Hepatocyte (in vitro differentiated cells): ENCODE measurements around the gene ZNF276. TPM values are rescaled to one million over a fixed set of nuclear protein-coding genes. Genes with fewer than 3 reads are reported as not detected.

ENCODE experiments used
- DNase-seq: peaks from one replicate; pipeline ENCODE4 v3.0.0-alpha.2; 2016; ENCODE audit warnings: low spot score
- H2AFZ ChIP-seq: fragments of 200-600 bp; sonication (generic); 2 replicates; pipeline ENCODE4 v1.6.0; 2016; ENCODE audit warnings: antibody characterized with exemption, mild to moderate bottlenecking
- H3K27ac ChIP-seq: fragments of 200-600 bp; sonication (generic); 2 replicates; pipeline ENCODE4 v1.5.1; 2016; ENCODE audit warnings: mild to moderate bottlenecking
- H3K27me3 ChIP-seq: fragments of 200-600 bp; sonication (generic); 2 replicates; pipeline ENCODE4 v1.6.1; 2016
- H3K36me3 ChIP-seq: fragments of 200-600 bp; sonication (generic); replicated peaks from 2 replicates; pipeline ENCODE4 v1.5.1; 2016; ENCODE audit warnings: low read depth; ENCODE audit not compliant: insufficient read depth
- H3K4me1 ChIP-seq: fragments of 200-600 bp; sonication (generic); 2 replicates; pipeline ENCODE4 v1.5.1; 2016; ENCODE audit warnings: mild to moderate bottlenecking, moderate library complexity; ENCODE audit not compliant: insufficient read depth
- H3K4me2 ChIP-seq: fragments of 200-600 bp; sonication (generic); 2 replicates; pipeline ENCODE4 v1.6.0; 2016
- H3K4me3 ChIP-seq: fragments of 200-600 bp; sonication (generic); 2 replicates; pipeline ENCODE4 v1.5.1; 2016; ENCODE audit warnings: mild to moderate bottlenecking
- H3K79me2 ChIP-seq: fragments of 200-600 bp; sonication (generic); 2 replicates; pipeline ENCODE4 v1.6.0; 2017; ENCODE audit warnings: mild to moderate bottlenecking
- H3K9me2 ChIP-seq: fragments of 200-600 bp; sonication (generic); replicated peaks from 2 replicates; pipeline ENCODE4 v1.6.0; 2017; ENCODE audit warnings: mild to moderate bottlenecking; ENCODE audit not compliant: insufficient read depth
- H3K9me3 ChIP-seq: fragments of 200-600 bp; sonication (generic); 2 replicates; pipeline ENCODE4 v1.5.1; 2016; ENCODE audit warnings: low read depth, mild to moderate bottlenecking
- H4K20me1 ChIP-seq: fragments of 200-600 bp; sonication (generic); 2 replicates; pipeline ENCODE4 v1.6.0; 2016; ENCODE audit warnings: mild to moderate bottlenecking; ENCODE audit not compliant: insufficient read depth, poor library complexity, severe bottlenecking
- EZH2 ChIP-seq: fragments of 200-600 bp; sonication (generic); IDR thresholded peaks from 2 replicates; pipeline ENCODE4 v1.6.1; 2016; ENCODE audit warnings: antibody characterized with exemption, mild to moderate bottlenecking, borderline replicate concordance
- EZH2phosphoT487 ChIP-seq: fragments of 200-600 bp; sonication (generic); IDR thresholded peaks from one replicate; pipeline ENCODE4 v1.6.1; 2018; ENCODE audit warnings: antibody characterized with exemption, mild to moderate bottlenecking, low read depth, moderate library complexity; ENCODE audit not compliant: unreplicated experiment, severe bottlenecking
- WGBS: methylation state at CpG from one replicate; pipeline ENCODE4 v1.1.6; 2016; ENCODE audit warnings: low lambda C conversion rate; ENCODE audit errors: missing lambda C conversion rate; 5-methylcytosine and 5-hydroxymethylcytosine counted together
- polyA plus RNA-seq: library from polyadenylated mRNA; unstranded; fragments of >200 nt; fragmentation: Nextera tagmentation; extraction: Ambion mirVana; gene quantifications from 2 replicates; pipeline ENCODE4 v1.2.1, GENCODE V29; 2016
- total RNA-seq: library from RNA; depleted of rRNA; stranded (reverse); fragments of >200 nt; gene quantifications from 2 replicates; pipeline ENCODE4 v1.2.3, GENCODE V29; 2014
- TF ChIP-seq, protein P1 (sequence below): fragments of 200-600 bp; sonication (generic); IDR thresholded peaks from 2 replicates; pipeline ENCODE4 v1.5.1; 2016; ENCODE audit warnings: antibody characterized with exemption, mild to moderate bottlenecking; ENCODE audit not compliant: poor library complexity

Gene ZNF276
- total and polyA plus RNA-seq, 2 experiments from 2014 or later = 15.0 to 23.2 TPM

DNA sequence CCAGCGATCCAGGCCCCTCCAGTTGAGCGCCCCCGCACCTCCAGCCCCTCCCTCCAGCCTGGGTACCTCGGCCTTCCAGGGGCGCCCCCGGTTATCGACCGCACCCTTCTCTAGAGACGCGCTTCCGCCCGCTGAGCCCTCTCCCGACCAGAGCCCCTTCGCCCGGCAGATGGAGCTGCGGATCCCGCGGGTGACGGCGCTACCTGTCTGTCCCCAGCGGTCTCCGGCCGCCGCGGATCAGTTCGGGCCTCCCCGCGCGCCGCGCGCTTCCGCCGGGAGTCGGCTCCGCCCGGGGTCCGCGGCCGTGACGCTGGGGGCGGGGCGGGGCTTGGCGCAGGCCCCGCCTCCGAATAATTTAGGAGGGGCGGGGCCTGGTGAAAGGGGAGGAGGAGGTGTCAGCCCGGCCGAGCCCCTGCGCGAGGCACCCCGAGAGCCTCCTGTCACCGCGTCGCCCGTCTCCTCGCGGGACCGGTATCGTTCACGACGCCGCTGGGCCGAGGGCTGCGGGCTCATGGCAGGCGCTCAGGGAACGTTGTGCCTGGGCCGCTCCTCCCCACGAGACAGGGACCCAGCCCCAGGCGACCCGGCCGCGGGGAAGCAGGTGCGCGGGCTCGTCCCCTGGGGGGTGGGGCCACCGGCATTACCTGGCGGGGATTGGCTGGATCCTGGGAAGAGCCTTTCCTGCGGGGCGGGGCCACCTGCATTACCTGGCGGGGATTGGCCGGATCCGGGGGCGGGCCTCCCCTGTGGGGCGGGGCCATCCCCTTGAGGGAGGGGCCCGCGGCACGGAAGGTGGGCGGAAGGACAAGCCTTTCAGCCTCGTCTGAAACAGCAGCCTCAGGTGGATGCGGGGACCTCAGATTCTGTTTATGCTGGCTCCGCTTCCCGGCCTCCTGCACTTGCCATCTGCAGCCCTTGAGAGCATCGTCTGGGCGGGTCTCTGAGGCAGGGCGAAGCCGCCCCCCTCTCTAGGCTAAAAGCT, 19.6 kb upstream of the ZNF276 start, which contains the start of gene SPATA2L:
SPATA2L (minus strand) TSS at position 281 of the 982 bp plus-strand sequence. CDS start 473 bp downstream, outside the sequence.
- Histone ChIP-seq H3K9me3 (no peaks in the 10 kb centered on the region), H2AFZ (peak within 1 kb of the TSS; percentile 49), H3K36me3 (no peaks in the 10 kb centered on the region), H4K20me1 (peaks cover 9% of the 10 kb centered on the region), H3K9me2 (no peaks in the 10 kb centered on the region), H3K27me3 (no peaks in the 10 kb centered on the region), H3K79me2 (peaks cover 5% of the 10 kb centered on the region), H3K4me1 (peaks cover 10% of the 10 kb centered on the region), H3K4me2 (peak within 1 kb of the TSS; percentile 90), H3K4me3 (peak within 1 kb of the TSS; percentile 38), H3K27ac (peak within 1 kb of the TSS; percentile 95)
- 1% methylated on average over 65 of the region's 97 CpGs for WGBS
- DNase-seq = peak; percentile 97
- TF ChIP-seq, protein P1, sequence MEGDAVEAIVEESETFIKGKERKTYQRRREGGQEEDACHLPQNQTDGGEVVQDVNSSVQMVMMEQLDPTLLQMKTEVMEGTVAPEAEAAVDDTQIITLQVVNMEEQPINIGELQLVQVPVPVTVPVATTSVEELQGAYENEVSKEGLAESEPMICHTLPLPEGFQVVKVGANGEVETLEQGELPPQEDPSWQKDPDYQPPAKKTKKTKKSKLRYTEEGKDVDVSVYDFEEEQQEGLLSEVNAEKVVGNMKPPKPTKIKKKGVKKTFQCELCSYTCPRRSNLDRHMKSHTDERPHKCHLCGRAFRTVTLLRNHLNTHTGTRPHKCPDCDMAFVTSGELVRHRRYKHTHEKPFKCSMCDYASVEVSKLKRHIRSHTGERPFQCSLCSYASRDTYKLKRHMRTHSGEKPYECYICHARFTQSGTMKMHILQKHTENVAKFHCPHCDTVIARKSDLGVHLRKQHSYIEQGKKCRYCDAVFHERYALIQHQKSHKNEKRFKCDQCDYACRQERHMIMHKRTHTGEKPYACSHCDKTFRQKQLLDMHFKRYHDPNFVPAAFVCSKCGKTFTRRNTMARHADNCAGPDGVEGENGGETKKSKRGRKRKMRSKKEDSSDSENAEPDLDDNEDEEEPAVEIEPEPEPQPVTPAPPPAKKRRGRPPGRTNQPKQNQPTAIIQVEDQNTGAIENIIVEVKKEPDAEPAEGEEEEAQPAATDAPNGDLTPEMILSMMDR = peak; percentile 34
- TF ChIP-seq EZH2phosphoT487 = no peak

DNA sequence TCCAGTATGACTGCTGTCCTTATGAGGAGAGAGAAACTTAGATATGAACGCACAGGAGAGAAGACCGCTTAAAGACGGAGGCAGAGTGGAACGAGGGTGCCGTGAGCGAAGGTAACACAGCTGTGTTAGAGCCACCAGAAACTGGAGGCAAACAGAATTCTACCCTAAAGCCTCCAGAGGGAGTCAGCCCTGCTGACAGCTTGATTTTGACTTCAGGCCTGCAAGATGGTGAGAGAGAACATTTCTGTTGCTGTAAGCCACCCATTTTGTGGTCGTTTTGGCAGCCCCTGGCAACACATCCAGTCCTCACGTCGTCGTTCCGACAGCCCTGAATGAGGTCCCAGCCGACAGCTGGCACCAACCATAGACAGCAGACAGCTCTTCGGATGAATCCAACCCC, 17.1 kb upstream of the ZNF276 start:
- Histone ChIP-seq H3K27ac (no peak overlapping the region), H2AFZ (no peak overlapping the region), H3K27me3 (no peaks in the 10 kb centered on the region), H3K4me3 (no peak overlapping the region), H3K4me1 (peaks cover 10% of the 10 kb centered on the region), H3K9me3 (no peaks in the 10 kb centered on the region), H4K20me1 (peaks cover 7% of the 10 kb centered on the region), H3K4me2 (no peak overlapping the region), H3K9me2 (no peaks in the 10 kb centered on the region), H3K79me2 (no peaks in the 10 kb centered on the region), H3K36me3 (no peaks in the 10 kb centered on the region)
- WGBS = 87% methylated on average over 13 of the region's 13 CpGs
- no peak for DNase-seq
- TF ChIP-seq EZH2 = no peak
- TF ChIP-seq, protein P1 = no peak
- TF ChIP-seq EZH2phosphoT487 = no peak

DNA sequence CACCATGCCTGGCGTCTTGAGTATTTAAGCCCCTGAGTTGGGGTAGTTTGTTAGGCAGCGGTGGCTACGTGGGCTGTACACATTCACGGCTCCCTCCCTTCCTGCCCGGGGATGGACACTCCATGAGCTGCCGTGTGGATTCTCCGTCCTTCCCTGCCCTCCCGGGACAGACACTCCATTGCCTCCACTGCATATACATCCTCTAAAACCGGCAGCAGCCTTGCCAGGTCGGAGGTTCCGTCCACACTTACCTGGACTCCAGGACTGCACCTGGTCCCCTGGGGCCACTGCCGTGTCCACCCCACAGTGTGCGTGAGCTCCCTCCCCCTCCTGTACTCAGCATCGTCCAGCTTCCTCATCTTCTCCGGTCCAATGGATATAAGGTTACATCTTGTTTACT, 16.3 kb upstream of the ZNF276 start:
- Histone ChIP-seq H4K20me1 (no peaks in the 10 kb centered on the region), H3K36me3 (no peaks in the 10 kb centered on the region), H3K4me2 (no peak overlapping the region), H3K4me1 (peaks cover 5% of the 10 kb centered on the region), H3K27me3 (no peaks in the 10 kb centered on the region), H3K9me3 (no peaks in the 10 kb centered on the region), H3K9me2 (no peaks in the 10 kb centered on the region), H3K27ac (no peak overlapping the region), H2AFZ (no peak overlapping the region), H3K4me3 (no peak overlapping the region), H3K79me2 (no peaks in the 10 kb centered on the region)
- no peak for TF ChIP-seq EZH2
- TF ChIP-seq EZH2phosphoT487 = no peak
- TF ChIP-seq, protein P1 = no peak
- WGBS = 94% methylated on average over 15 of the region's 15 CpGs
- DNase-seq = no peak
